Stromal cell of bone marrow (primary cell): ENCODE data around the gene MAGEB3.
A peak's percentile ranks its signal among the peaks of the same experiment; 100 is the strongest.

Source experiments
- DNase-seq: peaks from one replicate; pipeline ENCODE4 v3.0.0-alpha.2; 2012; ENCODE audit warnings: low read depth

Gene MAGEB3

DNA sequence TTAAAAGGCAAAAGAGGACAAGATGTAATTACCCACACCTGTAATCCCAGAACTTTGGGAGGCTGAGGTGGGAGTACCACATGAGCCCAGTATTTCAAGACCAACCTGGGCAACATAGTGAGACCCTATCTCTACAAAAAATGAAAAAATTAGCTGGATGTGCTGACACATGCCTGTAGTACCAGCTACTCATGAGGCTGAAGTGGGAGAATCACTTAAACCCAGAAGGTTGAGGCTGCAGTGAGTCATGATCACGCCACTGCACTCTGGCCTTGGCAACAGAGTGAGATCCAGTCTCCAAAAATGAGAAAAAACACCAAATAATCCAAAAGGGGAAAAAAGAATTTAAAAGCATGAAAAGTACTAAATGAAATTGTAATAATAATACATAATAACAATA, 47.9 kb downstream of the MAGEB3 start:
- peak; percentile 56 for DNase-seq

DNA sequence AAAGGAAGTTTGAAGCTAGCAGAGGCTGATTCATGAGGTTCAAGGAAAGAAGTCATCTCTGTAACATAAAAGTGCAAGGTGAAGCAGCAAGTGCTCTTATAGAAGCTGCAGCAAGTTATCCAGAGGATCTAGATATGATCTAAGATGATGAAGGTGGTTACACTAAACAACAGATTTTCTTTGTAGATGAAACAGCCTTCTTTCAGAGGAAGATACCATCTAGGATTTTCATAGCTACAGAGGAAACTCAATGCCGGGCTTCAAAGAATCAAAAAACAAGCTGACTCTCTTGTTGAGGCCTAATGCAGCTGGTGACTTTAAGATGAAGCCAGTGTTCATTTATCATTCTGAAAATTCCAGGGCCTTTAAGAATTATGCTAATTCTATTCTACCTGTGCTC, 50.0 kb downstream of the MAGEB3 start:
- DNase-seq: no peak

DNA sequence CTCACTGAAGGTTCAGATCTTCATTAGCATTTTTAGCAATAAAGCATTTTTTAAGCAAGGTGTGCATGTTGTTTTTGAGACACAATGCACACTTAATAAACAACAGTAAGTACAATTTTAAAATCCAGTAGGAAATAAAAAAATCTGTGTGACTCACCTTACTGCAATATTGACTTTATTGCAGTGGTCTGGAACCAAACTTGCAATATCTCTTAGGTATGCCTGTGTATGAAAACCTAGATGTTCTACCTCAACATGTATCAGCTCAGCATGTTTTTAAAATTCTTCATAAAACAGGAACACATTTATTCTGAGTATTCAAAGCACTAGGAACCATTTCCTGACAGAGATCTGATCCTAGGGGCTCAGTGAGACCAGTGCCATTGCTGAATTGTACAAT, 52.1 kb downstream of the MAGEB3 start:
- no peak for DNase-seq

DNA sequence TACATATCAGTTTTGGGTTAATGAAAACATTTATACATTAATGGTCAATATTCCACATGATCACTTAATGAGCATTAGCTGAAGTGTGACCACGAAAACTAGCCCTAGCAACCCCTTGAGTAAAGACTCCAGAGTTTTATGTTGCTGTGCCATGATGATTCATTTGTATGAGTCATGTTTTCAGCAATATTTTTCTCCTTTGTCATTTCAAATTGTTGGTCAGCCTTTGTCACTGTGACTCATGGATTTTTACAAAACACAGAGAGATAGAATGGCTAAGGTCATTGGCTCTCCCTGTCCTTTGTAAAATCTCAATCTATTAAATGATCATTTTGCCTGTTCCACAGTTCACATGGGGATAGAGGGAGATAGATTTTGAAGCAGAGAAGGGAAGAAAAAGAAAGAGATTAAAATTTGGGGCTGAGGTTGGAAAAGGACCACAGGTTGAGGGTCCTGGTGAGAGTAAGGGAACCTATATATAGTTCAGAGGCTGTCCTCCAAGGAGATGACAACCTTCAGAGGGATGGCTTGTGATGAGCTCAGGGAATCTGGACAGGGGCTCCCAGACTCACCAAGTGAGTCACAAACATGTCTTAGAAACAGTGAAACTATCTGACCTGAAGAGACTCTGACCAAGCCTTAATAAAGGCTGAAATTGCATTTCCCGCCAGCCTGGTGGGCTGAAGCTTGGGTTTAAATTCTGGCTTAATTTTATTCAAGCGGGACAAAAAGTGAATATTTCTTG, 53.2 kb downstream of the MAGEB3 start:
- DNase-seq: peak; percentile 84
